Pancreas (tissue), 10 donors: ENCODE results near the gene PIK3R4. TPM values are rescaled to one million over a fixed set of nuclear protein-coding genes. Genes with fewer than 3 reads are reported as not detected.

ENCODE experiments used
- ATAC-seq, 4 donors: fragments of 200-7000 bp; cut with Tn5 transposase; one replicate each; pipeline versions ENCODE4 v1.8.0 to v1.9.1; 2020; ENCODE audit warnings: mild to moderate bottlenecking in 4 of 4, moderate library complexity in 4 of 4
- DNase-seq, 6 donors: peaks; one replicate each; pipeline ENCODE4 v3.0.0-alpha.2; 2020
- FAIRE-seq: peaks from 2 replicates; lab custom pipeline; 2012; peaks lifted over from hg19 to GRCh38; lab: Jason Lieb, UNC
- H3K27ac ChIP-seq, 4 donors: fragments of 200-600 bp; sonication (generic); 1 replicate in 3 of 4; 2 replicates in 1 of 4; pipeline versions ENCODE4 v1.5.0 to v1.8.0; 2020
- H3K27me3 ChIP-seq, 4 donors: fragments of 200-600 bp; one replicate each; pipeline ENCODE4 v1.8.0; 2021
- H3K36me3 ChIP-seq, 3 donors: fragments of 200-600 bp; sonication (generic) in 1 of 3; one replicate each; pipeline versions ENCODE4 v1.5.0 to v1.8.0; 2020 to 2021
- H3K4me1 ChIP-seq, 3 donors: fragments of 200-600 bp; one replicate each; pipeline ENCODE4 v1.8.0; 2021
- H3K4me3 ChIP-seq, 4 donors: fragments of 200-600 bp; sonication (generic) in 2 of 4; one replicate each; pipeline versions ENCODE4 v1.5.0 to v1.8.0; 2020 to 2021
- H3K9me3 ChIP-seq, 4 donors: fragments of 200-600 bp; one replicate each; pipeline ENCODE4 v1.8.0; 2021
- CTCF ChIP-seq, 4 donors: fragments of 200-600 bp; sonication (generic) in 3 of 4; IDR thresholded peaks; one replicate each; pipeline versions ENCODE4 v1.5.0 to v1.8.0; 2021; ENCODE audit warnings: antibody characterized with exemption in 4 of 4
- WGBS, 2 donors: extraction: QIAGEN DNeasy Blood & Tissue Kit; methylation state at CpG; one replicate each; pipeline ENCODE4 v1.1.7; 2013; 5-methylcytosine and 5-hydroxymethylcytosine counted together
- intact Hi-C, 3 donors: fragments of 100-400 bp; cut with DNase I; formaldehyde crosslinking; loops; one replicate each; pipeline versions ENCODE4 v1.11.1 to v1.14.2; 2022
- polyA plus RNA-seq, 2 donors: library from polyadenylated mRNA; stranded (reverse); fragments of 200-250 nt; gene quantifications; one replicate each; pipeline ENCODE4 v1.2.3, GENCODE V29; 2013
- total RNA-seq, 6 donors: library from RNA; stranded (reverse); fragmentation: NEBNext Ultra II Directional in 4 of 6; extraction: Animal tissue kit (Norgen Biotek cat#: 25700) in 4 of 6; gene quantifications; one replicate each; pipeline versions ENCODE4 v1.2.1 to v1.2.4, GENCODE V29; 2021 to 2023
- donor health status: healthy with polysubstance abuse.
- donor health status: DM: no; HTN: no; CAD: no; lungs with moderate emphysema.
- donor health status: DM: no; HTN: no; CAD: no.
- donor health status: control.
- donor health status: control.
- donor health status: Bipolar disorder and iron deficiency.
- donor health status: DM: yes; HTN: yes; CAD: no.
- donor health status: DM: no; HTN: no; CAD: no.
- donor health status: DM: no; HTN: no; CAD: no.
- donor health status: DM: yes; HTN: yes; CAD: no.

The PIK3R4 gene
- 10 to 100 TPM in 4 of 6 donors, 1 to 10 TPM in 2; 6.7 to 14.0 (median 10.6) TPM for total RNA-seq
- polyA plus RNA-seq = 10 to 100 TPM; 15.6 to 16.6 TPM

GRCh38 chr3:130746246-130747039, at the start of gene PIK3R4:
Gene PIK3R4 (minus strand): TSS chr3:130746829. CDS start chr3:130745218, 1,611 bp downstream.
- H3K27ac ChIP-seq = peak within 1 kb of the TSS; percentile 38 to 80 (median 68)
- peak; percentile 92 for FAIRE-seq
- WGBS, 2 donors = 0% methylated on average over 43 of the region's 43 CpGs

GRCh38 chr3:130795396-130795795, 48.8 kb upstream of the PIK3R4 start:
- no peak for TF ChIP-seq CTCF (IDR thresholded peaks at IDR 0.05)
- 79 to 92% methylated on average over 1 of the region's 1 CpG for WGBS, 2 donors

More at GRCh38 chr3:130746246-130747039, at the start of gene PIK3R4:
- no peaks in the 10 kb centered on the region for H3K36me3 ChIP-seq
- peak; percentile 87 to 95 (median 93) for DNase-seq
- H3K4me1 ChIP-seq = peaks cover 14 to 30% (median 17%) of the 10 kb centered on the region in 3 donors
- no peaks in the 10 kb centered on the region for H3K9me3 ChIP-seq
- no peaks in the 10 kb centered on the region for H3K27me3 ChIP-seq
- TF ChIP-seq CTCF (IDR thresholded peaks at IDR 0.05) = no peak
- intact Hi-C loops = no loop called here
- peak within 1 kb of the TSS; percentile 36 to 78 (median 73) for H3K4me3 ChIP-seq
- peak; percentile 91 to 98 (median 96) for ATAC-seq

GRCh38 chr3:130792246-130792645, 45.6 kb upstream of the PIK3R4 start:
- DNase-seq (no peak), FAIRE-seq (no peak), ATAC-seq (no peak)
- WGBS, 2 donors = 61 to 82% methylated on average over 2 of the region's 2 CpGs
- H3K9me3 ChIP-seq = no peaks in the 10 kb centered on the region
- no peak overlapping the region for H3K27ac ChIP-seq
- no peak overlapping the region for H3K4me3 ChIP-seq
- intact Hi-C loops = no loop called here
- TF ChIP-seq CTCF (IDR thresholded peaks at IDR 0.05) = no peak
- H3K27me3 ChIP-seq = no peaks in the 10 kb centered on the region
- no peaks in the 10 kb centered on the region for H3K4me1 ChIP-seq
- no peaks in the 10 kb centered on the region for H3K36me3 ChIP-seq

More at GRCh38 chr3:130795396-130795795, 48.8 kb upstream of the PIK3R4 start:
- DNase-seq (no peak), ATAC-seq (no peak), FAIRE-seq (no peak)
- Histone ChIP-seq H3K9me3 (no peaks in the 10 kb centered on the region), H3K36me3 (no peaks in the 10 kb centered on the region), H3K27ac (no peak overlapping the region), H3K4me1 (no peaks in the 10 kb centered on the region), H3K4me3 (no peak overlapping the region), H3K27me3 (no peaks in the 10 kb centered on the region)
- intact Hi-C loops = no loop called here

GRCh38 chr3:130789782-130790322, 43.2 kb upstream of the PIK3R4 start:
- no peak overlapping the region for H3K4me3 ChIP-seq
- H3K9me3 ChIP-seq = no peaks in the 10 kb centered on the region
- no peak overlapping the region for H3K27ac ChIP-seq
- H3K36me3 ChIP-seq = no peaks in the 10 kb centered on the region
- FAIRE-seq = no peak
- intact Hi-C loops = no loop called here
- no peak for DNase-seq
- no peak for ATAC-seq
- WGBS, 2 donors = 41 to 46% methylated on average over 5 of the region's 5 CpGs
- no peak for TF ChIP-seq CTCF (IDR thresholded peaks at IDR 0.05)
- no peaks in the 10 kb centered on the region for H3K4me1 ChIP-seq
- no peaks in the 10 kb centered on the region for H3K27me3 ChIP-seq
